NB4 (cell line): ENCODE results near the gene KRTAP10-8.
"Not testable (repeated sequence)": the region's sequence is repeated elsewhere in the genome, so short reads cannot be mapped to it uniquely, and the experiment has no call there.

Experiments
- CTCF ChIP-seq: IDR thresholded peaks from one replicate; pipeline ENCODE4 v1.5.1; 2012; ENCODE audit warnings: low read depth, low read length
- POLR2A ChIP-seq: IDR thresholded peaks from 2 replicates; pipeline ENCODE4 v1.6.1; 2011; ENCODE audit warnings: mild to moderate bottlenecking; ENCODE audit not compliant: insufficient read length; ENCODE audit errors: extremely low read depth

GRCh38 chr21:44661567-44661966 is 49.7 kb downstream of the KRTAP10-8 start:
- not testable (repeated sequence) for TF ChIP-seq CTCF, POLR2A
